Activated CD8-positive, alpha-beta memory T cell treated with anti-CD3 and anti-CD28 coated beads, Interleukin-2, amount 50 U/mL, for 48 hours (primary cell): ENCODE results near the gene ZNF573.

Experiments
- DNase-seq: peaks from one replicate; pipeline ENCODE4 v3.0.0-alpha.2; 2020

The ZNF573 gene

GRCh38 chr19:37692956-37693620, 86.3 kb downstream of the ZNF573 start:
- DNase-seq = no peak

DNA sequence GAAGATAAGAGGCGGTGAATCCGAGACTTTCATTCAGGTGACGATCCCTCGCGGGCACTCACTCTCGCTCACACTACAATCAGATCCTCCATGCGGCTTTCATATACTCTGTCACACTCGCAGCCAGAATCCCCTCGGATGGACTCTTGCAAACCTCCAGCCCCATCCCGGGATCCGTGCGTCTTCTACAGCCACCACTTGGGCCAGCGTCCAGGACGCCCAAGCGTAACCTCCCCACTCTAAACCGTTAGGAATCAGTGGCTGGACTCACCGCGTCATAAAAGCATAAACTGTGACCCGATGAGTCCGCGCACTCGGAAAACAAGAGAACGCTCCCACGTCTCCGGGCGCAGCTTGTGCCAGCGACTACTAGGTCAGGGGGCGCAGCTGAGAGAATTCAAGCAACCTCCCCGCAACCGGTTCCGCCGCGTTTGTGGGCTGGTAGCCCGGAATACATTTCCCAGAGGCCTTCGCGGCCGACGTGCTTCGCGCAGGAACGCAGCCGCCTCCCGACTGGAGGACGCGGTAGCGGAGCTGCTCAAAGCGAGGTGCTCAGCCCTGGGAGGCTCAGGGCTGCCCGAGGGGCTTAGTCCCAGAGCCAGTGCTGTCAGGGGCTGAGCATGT, 87.4 kb downstream of the ZNF573 start:
- peak; percentile 86 for DNase-seq
